Colonic mucosa (tissue), 4 donors: ENCODE results near the gene CMSS1. TPM values are rescaled to one million over a fixed set of nuclear protein-coding genes. Genes with fewer than 3 reads are reported as not detected.
A peak's percentile ranks its signal among the peaks of the same experiment; 100 is the strongest.

Experiments used
- DNase-seq: peaks from one replicate; pipeline ENCODE4 v3.0.0-alpha.2; 2020
- H3K27ac ChIP-seq: fragments of 200-600 bp; one replicate; pipeline ENCODE4 v1.8.0; 2021
- H3K27me3 ChIP-seq: fragments of 200-600 bp; one replicate; pipeline ENCODE4 v1.8.0; 2021
- H3K36me3 ChIP-seq: fragments of 200-600 bp; one replicate; pipeline ENCODE4 v1.8.0; 2021
- H3K4me1 ChIP-seq: fragments of 200-600 bp; one replicate; pipeline ENCODE4 v1.8.0; 2021; ENCODE audit warnings: mild to moderate bottlenecking
- H3K4me3 ChIP-seq: fragments of 200-600 bp; one replicate; pipeline ENCODE4 v1.8.0; 2021
- H3K9ac ChIP-seq, 2 donors: one replicate each; pipeline ENCODE4 v1.7.0; 2013; ENCODE audit warnings: control low read depth in 2 of 2, low read depth in 2 of 2, low read length in 2 of 2
- H3K9me3 ChIP-seq: fragments of 200-600 bp; one replicate; pipeline ENCODE4 v1.8.0; 2021
- intact Hi-C: fragments of 100-400 bp; cut with DNase I; formaldehyde crosslinking; loops from one replicate; pipeline ENCODE4 v1.14.1; 2022
- total RNA-seq, 2 donors: library from RNA; stranded (reverse); fragmentation: NEBNext Ultra II Directional in 1 of 2; extraction: Animal tissue kit (Norgen Biotek cat#: 25700) in 1 of 2; gene quantifications; one replicate each; pipeline ENCODE4 v1.2.1, GENCODE V29; 2021
- TF ChIP-seq, protein P1 (sequence below): fragments of 200-600 bp; IDR thresholded peaks from one replicate; pipeline ENCODE4 v1.8.0; 2022; ENCODE audit warnings: antibody characterized with exemption, mild to moderate bottlenecking
- donor health status: healthy.
- donor health status: DM: no; HTN: no; CAD: no.
- donor health status: DM: no; HTN: no; CAD: no.

Gene CMSS1
- total RNA-seq, 2 donors from 2014 or later = 10.7 to 24.7 TPM

GRCh38 chr3:99810403-99810802 lies 7.3 kb upstream of the CMSS1 start:
- H3K9me3 ChIP-seq = no peaks in the 10 kb centered on the region
- no peak for DNase-seq
- intact Hi-C loops = no loop called here

DNA sequence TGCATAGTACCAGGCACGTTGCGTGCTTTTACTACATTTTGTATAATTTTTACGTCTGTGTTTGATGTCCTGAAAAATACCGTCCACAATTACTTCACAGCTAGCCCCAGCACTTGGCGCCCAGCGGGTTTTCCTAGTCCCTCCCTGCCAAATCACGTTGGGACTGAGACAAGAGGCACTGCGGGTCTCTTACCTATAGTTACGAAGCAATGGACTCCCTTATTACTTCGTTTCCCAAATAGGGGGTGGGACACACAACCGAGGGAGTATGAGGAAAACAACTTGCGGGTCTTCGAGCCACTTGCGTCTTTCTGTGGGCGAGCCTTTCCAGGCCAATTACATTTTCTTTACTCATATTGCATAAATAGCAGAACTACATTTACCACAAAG lies 620 bp upstream of the CMSS1 start:
- intact Hi-C loops = no loop called here
- peak; percentile 24 for DNase-seq
- H3K9ac ChIP-seq = peak overlapping the region; percentile 26 to 87

More at GRCh38 chr3:99810403-99810802, 7.3 kb upstream of the CMSS1 start:
- Histone ChIP-seq H3K36me3 (no peaks in the 10 kb centered on the region), H3K27ac (no peak overlapping the region), H3K4me1 (no peaks in the 10 kb centered on the region), H3K27me3 (no peaks in the 10 kb centered on the region), H3K9ac (no peak overlapping the region), H3K4me3 (no peak overlapping the region)
- TF ChIP-seq, protein P1, sequence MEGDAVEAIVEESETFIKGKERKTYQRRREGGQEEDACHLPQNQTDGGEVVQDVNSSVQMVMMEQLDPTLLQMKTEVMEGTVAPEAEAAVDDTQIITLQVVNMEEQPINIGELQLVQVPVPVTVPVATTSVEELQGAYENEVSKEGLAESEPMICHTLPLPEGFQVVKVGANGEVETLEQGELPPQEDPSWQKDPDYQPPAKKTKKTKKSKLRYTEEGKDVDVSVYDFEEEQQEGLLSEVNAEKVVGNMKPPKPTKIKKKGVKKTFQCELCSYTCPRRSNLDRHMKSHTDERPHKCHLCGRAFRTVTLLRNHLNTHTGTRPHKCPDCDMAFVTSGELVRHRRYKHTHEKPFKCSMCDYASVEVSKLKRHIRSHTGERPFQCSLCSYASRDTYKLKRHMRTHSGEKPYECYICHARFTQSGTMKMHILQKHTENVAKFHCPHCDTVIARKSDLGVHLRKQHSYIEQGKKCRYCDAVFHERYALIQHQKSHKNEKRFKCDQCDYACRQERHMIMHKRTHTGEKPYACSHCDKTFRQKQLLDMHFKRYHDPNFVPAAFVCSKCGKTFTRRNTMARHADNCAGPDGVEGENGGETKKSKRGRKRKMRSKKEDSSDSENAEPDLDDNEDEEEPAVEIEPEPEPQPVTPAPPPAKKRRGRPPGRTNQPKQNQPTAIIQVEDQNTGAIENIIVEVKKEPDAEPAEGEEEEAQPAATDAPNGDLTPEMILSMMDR = no peak

GRCh38 chr3:99818818-99819217 lies 1.2 kb downstream of the CMSS1 start:
- Histone ChIP-seq H3K4me1 (peaks cover 7% of the 10 kb centered on the region), H3K36me3 (no peaks in the 10 kb centered on the region), H3K4me3 (no peak overlapping the region), H3K9ac (no peak overlapping the region), H3K9me3 (no peaks in the 10 kb centered on the region), H3K27me3 (no peaks in the 10 kb centered on the region), H3K27ac (no peak overlapping the region)
- TF ChIP-seq, protein P1 = no peak
- DNase-seq = no peak
- intact Hi-C loops = no loop called here

More for the DNA sequence above, 620 bp upstream of the CMSS1 start:
- peaks cover 7% of the 10 kb centered on the region for H3K4me1 ChIP-seq
- H3K27ac ChIP-seq = peak overlapping the region; percentile 89
- H3K36me3 ChIP-seq = no peaks in the 10 kb centered on the region
- no peaks in the 10 kb centered on the region for H3K27me3 ChIP-seq
- TF ChIP-seq, protein P1 = no peak
- peak overlapping the region; percentile 86 for H3K4me3 ChIP-seq
- H3K9me3 ChIP-seq = no peaks in the 10 kb centered on the region

GRCh38 chr3:99823723-99824711 lies 6.4 kb downstream of the CMSS1 start:
- intact Hi-C loops = loop anchor here (10.0 kb wide), 1 partner anchor 761 kb away; no protein-coding TSS in a partner anchor
- no peaks in the 10 kb centered on the region for H3K4me1 ChIP-seq
- TF ChIP-seq, protein P1 = no peak
- no peaks in the 10 kb centered on the region for H3K36me3 ChIP-seq
- H3K9ac ChIP-seq = no peak overlapping the region
- no peaks in the 10 kb centered on the region for H3K9me3 ChIP-seq
- H3K27ac ChIP-seq = no peak overlapping the region
- no peak overlapping the region for H3K4me3 ChIP-seq
- no peaks in the 10 kb centered on the region for H3K27me3 ChIP-seq
- no peak for DNase-seq

DNA sequence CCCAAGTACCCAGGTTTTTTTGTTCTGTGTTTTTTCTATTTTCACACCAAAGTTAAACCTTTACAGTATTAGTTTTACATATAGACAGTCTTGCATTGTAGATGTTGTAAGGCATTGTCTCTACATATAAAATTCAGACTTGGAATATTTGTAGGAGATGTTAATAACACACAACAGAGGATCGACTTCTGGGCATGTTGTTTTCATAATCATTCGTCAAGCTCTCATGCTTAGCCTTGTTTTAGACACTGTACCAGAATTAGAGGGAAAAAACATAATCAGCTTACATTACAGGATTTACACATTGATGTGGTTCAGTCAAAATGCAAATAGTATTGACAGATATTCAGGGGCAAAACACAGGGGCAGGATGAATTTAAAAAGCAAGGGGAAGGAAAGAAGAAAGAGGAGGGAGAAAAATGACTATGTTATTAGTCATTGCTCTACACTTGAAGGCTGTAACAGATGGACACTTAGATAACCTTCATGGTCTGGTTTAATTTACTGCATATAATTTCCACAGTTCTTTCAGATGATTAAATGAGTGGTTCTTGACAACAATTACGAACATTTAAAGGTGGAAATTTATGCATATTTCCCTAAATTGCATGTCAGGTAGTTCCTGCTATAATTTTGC lies 7.5 kb downstream of the CMSS1 start:
- no peak for DNase-seq
- Histone ChIP-seq H3K27ac (no peak overlapping the region), H3K4me3 (no peak overlapping the region), H3K9ac (no peak overlapping the region), H3K4me1 (no peaks in the 10 kb centered on the region), H3K9me3 (no peaks in the 10 kb centered on the region), H3K27me3 (no peaks in the 10 kb centered on the region), H3K36me3 (no peaks in the 10 kb centered on the region)
- intact Hi-C loops = loop anchor here (10.0 kb wide), 1 partner anchor 760 kb away; no protein-coding TSS in a partner anchor
- TF ChIP-seq, protein P1 = no peak
